Activated CD4-positive, alpha-beta T cell treated with anti-CD3 and anti-CD28 coated beads for 36 hours (primary cell): ENCODE results near the gene H2AZ2. TPM values are rescaled to one million over a fixed set of nuclear protein-coding genes. Genes with fewer than 3 reads are reported as not detected.

Source experiments
- ATAC-seq: fragments of 200-7000 bp; cut with Tn5 transposase; one replicate; pipeline ENCODE4 v1.10.0; 2021; ENCODE audit warnings: mild to moderate bottlenecking, moderate library complexity
- CTCF ChIA-PET: fragments of 350-600 bp; sonication (Branson Sonifier 250); formaldehyde crosslinking; loops from one replicate; lab custom pipeline; 2021; ENCODE audit warnings: antibody characterized with exemption; lab: Charles Lee
- POLR2A ChIA-PET: fragments of 350-600 bp; sonication (Branson Sonifier 250); formaldehyde crosslinking; loops from one replicate; lab custom pipeline; 2021; ENCODE audit warnings: antibody characterized with exemption, inconsistent platforms; lab: Charles Lee
- DNase-seq: peaks from one replicate; pipeline ENCODE4 v3.0.0-alpha.2; 2020
- H3K27ac Mint-ChIP-seq: one replicate; pipeline ENCODE4 v1.8.0; 2021; ENCODE audit warnings: mixed read lengths
- H3K27me3 Mint-ChIP-seq: one replicate; pipeline ENCODE4 v1.8.0; 2021; ENCODE audit warnings: mixed read lengths
- H3K36me3 Mint-ChIP-seq: one replicate; pipeline ENCODE4 v1.8.0; 2021; ENCODE audit warnings: low read depth, mixed read lengths
- H3K4me1 Mint-ChIP-seq: one replicate; pipeline ENCODE4 v1.8.0; 2021; ENCODE audit warnings: mixed read lengths
- H3K4me3 Mint-ChIP-seq: one replicate; pipeline ENCODE4 v1.8.0; 2021; ENCODE audit warnings: mild to moderate bottlenecking, moderate library complexity, mixed read lengths
- H3K9me3 Mint-ChIP-seq: one replicate; pipeline ENCODE4 v1.8.0; 2021; ENCODE audit warnings: low read depth, mixed read lengths
- intact Hi-C, 2 experiments: fragments of 100-400 bp; cut with DNase I in 1 of 2; cut with micrococcal nuclease in 1 of 2; formaldehyde crosslinking; loops; one replicate each; pipeline versions ENCODE4 v1.14.2 to v1.15.1; 2022 to 2024; cut with DNase I, micrococcal nuclease
- total RNA-seq, 2 experiments: library from RNA; stranded (reverse); gene quantifications; one replicate each; pipeline ENCODE4 v1.2.3, GENCODE V29; 2021

H2AZ2 gene
- total RNA-seq, result 100 to 1,000 TPM; 148 to 275 TPM

DNA sequence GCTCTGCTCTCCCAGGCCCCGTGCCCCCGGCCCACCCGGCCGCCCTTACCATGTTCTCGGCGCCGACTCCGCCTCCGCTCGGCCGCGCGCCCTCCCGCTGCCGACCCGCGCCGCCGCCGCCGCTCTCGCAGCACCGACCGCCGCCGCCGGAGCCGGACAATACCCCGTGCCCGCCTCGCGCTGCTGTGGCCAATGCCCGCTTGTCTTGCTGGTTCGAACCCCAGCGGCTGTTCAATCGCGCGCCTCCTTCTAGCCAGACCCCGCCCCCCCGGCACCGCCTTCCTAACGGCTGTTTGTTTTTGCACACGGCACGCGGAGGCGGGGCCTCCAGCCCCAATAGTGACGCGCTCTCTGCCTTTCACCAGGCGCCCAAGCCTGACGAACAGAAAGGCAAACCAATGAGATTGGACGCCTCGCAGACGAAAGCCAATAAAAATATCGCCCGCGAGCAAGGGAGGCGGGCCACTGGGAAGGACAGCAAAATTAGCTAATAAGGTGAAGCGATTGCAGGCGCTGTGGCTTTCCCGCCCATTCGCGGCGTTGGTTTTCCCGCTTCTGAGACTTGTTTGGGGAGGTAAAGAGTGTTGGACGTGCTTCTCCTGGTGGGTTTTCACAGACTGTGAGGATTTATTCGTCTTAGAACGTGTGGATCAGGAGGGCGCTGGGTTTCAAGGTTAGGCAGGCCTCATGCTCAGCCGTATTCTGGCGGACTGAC lies at the start of gene H2AZ2:
TSS of gene H2AZ2 (minus strand) at position 168 of the 715 bp plus-strand sequence. CDS start at position 52, 116 bp downstream.
- H3K27ac Mint-ChIP-seq, result peak within 1 kb of the TSS; percentile 99
- H3K4me1 Mint-ChIP-seq, result peaks cover 39% of the 10 kb centered on the region
- DNase-seq (peak; percentile 100), ATAC-seq (peak; percentile 88)
- no peaks in the 10 kb centered on the region for H3K9me3 Mint-ChIP-seq
- H3K27me3 Mint-ChIP-seq, result no peaks in the 10 kb centered on the region
- CTCF ChIA-PET, result interaction anchor here (0.6 to 2.9 kb wide), 20 partner anchors 9 to 288 kb away, joined by 3 to 21 read pairs (median 4); partner anchors contain the start of gene PURB
- peaks cover 18% of the 10 kb centered on the region for H3K36me3 Mint-ChIP-seq
- POLR2A ChIA-PET, result interaction anchor here (0.6 to 4.0 kb wide), 16 partner anchors 9 to 274 kb away, joined by 3 to 36 read pairs (median 4); partner anchors contain the start of genes DDX56, OGDH, PPIA and PURB
- intact Hi-C loops, result loop anchor here (1.0 to 2.0 kb wide), 23 partner anchors 9 to 803 kb away; partner anchors contain the start of genes OGDH (in 2 of the 2), PPIA (in 2 of the 2), PURB (in 2 of the 2) and TBRG4 (in 2 of the 2)
- H3K4me3 Mint-ChIP-seq, result peak within 1 kb of the TSS; percentile 95

DNA sequence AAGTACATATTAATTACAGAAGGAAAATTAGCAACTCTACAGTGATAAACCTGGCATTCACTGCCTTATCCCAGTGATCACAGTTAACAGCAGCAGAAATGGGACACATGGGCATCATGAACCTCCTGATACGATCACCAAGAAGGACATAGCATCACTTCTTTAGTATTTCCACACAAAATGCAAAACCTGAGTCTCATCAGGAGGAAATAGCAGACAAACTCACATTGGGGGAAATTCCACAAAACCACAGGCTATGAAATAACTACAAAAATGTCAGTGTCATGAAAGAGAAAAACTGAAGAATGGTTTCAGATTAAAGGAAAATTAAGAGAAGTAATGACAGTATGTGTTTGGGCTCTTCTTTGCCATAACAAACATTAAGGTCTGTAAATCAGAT lies 49.4 kb upstream of the H2AZ2 start:
- peaks cover 13% of the 10 kb centered on the region for H3K4me1 Mint-ChIP-seq
- intact Hi-C loops, result no loop called here
- H3K36me3 Mint-ChIP-seq, result no peaks in the 10 kb centered on the region
- peak overlapping the region; percentile 38 for H3K27ac Mint-ChIP-seq
- no peak overlapping the region for H3K4me3 Mint-ChIP-seq
- ChIA-PET POLR2A (no interaction called here), CTCF (interaction anchor here (1.1 kb wide), 1 partner anchor 40 kb away, joined by 7 read pairs; no protein-coding TSS in a partner anchor)
- no peak for DNase-seq
- no peaks in the 10 kb centered on the region for H3K27me3 Mint-ChIP-seq
- no peak for ATAC-seq
- H3K9me3 Mint-ChIP-seq, result no peaks in the 10 kb centered on the region

DNA sequence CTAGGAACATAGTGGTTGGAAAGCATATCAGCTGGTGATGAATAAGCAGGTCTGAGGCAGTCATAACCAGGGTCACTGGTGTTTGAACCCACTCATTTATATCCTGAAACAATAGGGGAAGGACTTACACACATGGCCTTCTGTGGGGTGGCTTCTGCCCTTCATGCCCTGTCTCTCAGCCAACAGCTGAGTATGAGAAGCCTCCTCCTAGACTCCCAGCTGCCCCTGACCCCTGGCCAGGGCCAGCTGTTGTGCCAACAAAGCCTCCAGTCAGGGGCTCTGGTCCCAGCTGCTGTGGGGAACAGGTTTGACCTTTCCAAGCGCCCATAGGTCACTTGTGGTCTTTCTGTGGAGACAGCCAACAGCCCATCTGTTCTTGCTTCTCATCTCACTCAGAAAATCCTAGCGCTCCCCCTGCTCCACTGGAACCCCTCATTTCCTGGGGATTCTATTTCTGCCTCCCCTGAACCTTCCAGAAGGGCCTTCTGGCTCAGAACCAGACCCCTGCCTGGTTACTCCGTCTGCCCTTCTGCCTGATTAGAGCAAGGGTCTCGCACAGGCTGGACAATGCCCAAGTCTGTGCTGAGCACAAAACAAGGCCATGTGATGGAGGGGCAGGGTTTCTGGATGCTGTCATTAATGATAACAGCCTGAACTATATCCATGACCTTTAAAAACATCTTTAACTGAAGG lies 47.1 kb upstream of the H2AZ2 start:
- ATAC-seq (peak; percentile 21), DNase-seq (no peak)
- intact Hi-C loops, result no loop called here
- CTCF ChIA-PET, result interaction anchor here (0.6 kb wide), 2 partner anchors 9 to 50 kb away, joined by 3 read pairs; partner anchors contain the start of gene PURB
- Mint-ChIP-seq H3K9me3 (no peaks in the 10 kb centered on the region), H3K4me1 (peaks cover 30% of the 10 kb centered on the region), H3K36me3 (no peaks in the 10 kb centered on the region), H3K4me3 (no peak overlapping the region), H3K27ac (no peak overlapping the region), H3K27me3 (no peaks in the 10 kb centered on the region)
- POLR2A ChIA-PET, result interaction anchor here (0.8 to 1.3 kb wide), 2 partner anchors 9 to 45 kb away, joined by 4 to 6 read pairs; no protein-coding TSS in a partner anchor

DNA sequence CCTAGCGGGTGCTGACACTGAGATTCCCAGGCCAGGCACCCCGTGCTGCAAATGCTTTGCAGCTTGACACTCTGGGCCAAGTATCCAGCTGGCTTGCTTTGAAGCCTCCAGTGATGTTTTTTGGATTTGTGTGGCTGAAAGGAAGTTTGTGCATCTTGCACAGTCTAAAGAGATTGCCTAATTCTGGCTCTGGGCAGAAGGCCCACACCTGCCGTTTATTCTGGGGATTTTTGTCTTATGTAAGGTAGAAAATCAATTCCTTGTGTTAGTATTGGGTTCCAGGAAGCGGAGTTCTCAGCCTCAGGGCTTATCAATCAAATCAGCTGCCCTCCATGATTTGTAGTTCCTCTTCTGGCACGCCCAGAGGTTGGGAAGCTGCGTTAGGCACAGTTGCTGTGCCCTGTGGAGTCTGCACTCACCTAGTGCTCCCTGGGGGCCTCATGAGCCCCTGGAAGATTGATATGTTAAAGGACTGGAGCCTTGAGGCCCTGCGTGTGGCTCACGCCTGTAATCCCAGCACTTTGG lies 45.9 kb upstream of the H2AZ2 start:
- CTCF ChIA-PET, result interaction anchor here (0.7 kb wide), 1 partner anchor 35 kb away, joined by 3 read pairs; no protein-coding TSS in a partner anchor

DNA sequence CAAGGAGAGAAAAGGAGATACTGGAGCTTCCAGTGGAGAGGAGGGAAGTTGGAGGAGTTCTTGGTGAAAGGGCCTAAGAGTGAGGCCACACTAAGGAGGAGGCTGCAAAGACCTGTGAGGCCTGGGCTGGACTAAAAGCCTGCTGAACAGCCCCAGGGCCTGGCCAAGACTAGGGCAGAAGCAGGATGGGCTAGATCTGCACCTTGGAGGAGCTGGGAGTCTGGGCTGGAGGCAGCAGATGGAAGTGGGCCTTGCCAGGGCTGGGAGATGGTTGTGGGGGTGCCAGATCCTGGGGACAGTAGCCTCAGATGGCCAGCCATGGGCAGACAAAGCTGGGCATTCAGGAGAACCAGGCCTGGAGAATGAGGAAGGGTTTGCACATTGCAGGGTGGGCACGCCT lies 43.9 kb upstream of the H2AZ2 start:
- no peaks in the 10 kb centered on the region for H3K36me3 Mint-ChIP-seq
- peak overlapping the region; percentile 94 for H3K27ac Mint-ChIP-seq
- ATAC-seq (peak; percentile 16), DNase-seq (no peak)
- intact Hi-C loops, result no loop called here
- H3K4me3 Mint-ChIP-seq, result peak overlapping the region; percentile 6
- CTCF ChIA-PET, result interaction anchor here (0.7 to 1.4 kb wide), 5 partner anchors 11 to 200 kb away, joined by 3 to 6 read pairs (median 4); no protein-coding TSS in a partner anchor
- H3K27me3 Mint-ChIP-seq, result no peaks in the 10 kb centered on the region
- no peaks in the 10 kb centered on the region for H3K9me3 Mint-ChIP-seq
- peaks cover 30% of the 10 kb centered on the region for H3K4me1 Mint-ChIP-seq
- POLR2A ChIA-PET, result interaction anchor here (0.8 kb wide), 1 partner anchor 89 kb away, joined by 5 read pairs; no protein-coding TSS in a partner anchor

More for the DNA sequence above, 45.9 kb upstream of the H2AZ2 start:
- Mint-ChIP-seq H3K4me1 (peaks cover 30% of the 10 kb centered on the region), H3K27ac (no peak overlapping the region), H3K27me3 (no peaks in the 10 kb centered on the region), H3K4me3 (no peak overlapping the region), H3K9me3 (no peaks in the 10 kb centered on the region), H3K36me3 (no peaks in the 10 kb centered on the region)
- intact Hi-C loops, result no loop called here
- ATAC-seq (no peak), DNase-seq (no peak)
- POLR2A ChIA-PET, result interaction anchor here (1.3 kb wide), 1 partner anchor 8 kb away, joined by 6 read pairs; no protein-coding TSS in a partner anchor

DNA sequence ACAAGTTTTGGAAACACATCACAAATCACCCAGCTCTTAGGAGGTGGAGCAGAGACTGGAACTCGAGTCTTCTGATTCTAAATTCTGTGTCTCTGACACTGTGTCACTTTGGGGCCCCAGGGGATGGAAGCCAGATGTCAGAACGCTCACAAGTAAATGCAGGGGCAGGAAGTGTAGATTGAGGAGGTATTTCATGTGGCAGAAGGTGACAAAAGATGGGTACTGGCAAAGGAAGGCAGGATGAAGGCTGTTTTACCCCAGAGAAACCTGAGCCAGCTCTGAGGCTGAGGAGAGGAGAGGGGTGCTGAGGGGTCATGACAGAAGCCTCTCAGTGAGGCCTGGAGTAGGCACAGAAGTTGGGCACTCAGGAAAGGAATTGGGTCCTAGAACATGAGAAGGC lies 43.5 kb upstream of the H2AZ2 start:
- ChIA-PET POLR2A (interaction anchor here (0.6 to 0.8 kb wide), 3 partner anchors 89 to 400 kb away, joined by 3 to 5 read pairs (median 3); no protein-coding TSS in a partner anchor), CTCF (interaction anchor here (0.6 to 1.4 kb wide), 5 partner anchors 10 to 241 kb away, joined by 3 to 6 read pairs (median 4); no protein-coding TSS in a partner anchor)
- Mint-ChIP-seq H3K9me3 (no peaks in the 10 kb centered on the region), H3K36me3 (no peaks in the 10 kb centered on the region), H3K27me3 (no peaks in the 10 kb centered on the region), H3K4me1 (peaks cover 33% of the 10 kb centered on the region), H3K4me3 (peak overlapping the region; percentile 6), H3K27ac (peak overlapping the region; percentile 94)
- ATAC-seq, result peak; percentile 92
- intact Hi-C loops, result no loop called here
- DNase-seq, result peak; percentile 73

DNA sequence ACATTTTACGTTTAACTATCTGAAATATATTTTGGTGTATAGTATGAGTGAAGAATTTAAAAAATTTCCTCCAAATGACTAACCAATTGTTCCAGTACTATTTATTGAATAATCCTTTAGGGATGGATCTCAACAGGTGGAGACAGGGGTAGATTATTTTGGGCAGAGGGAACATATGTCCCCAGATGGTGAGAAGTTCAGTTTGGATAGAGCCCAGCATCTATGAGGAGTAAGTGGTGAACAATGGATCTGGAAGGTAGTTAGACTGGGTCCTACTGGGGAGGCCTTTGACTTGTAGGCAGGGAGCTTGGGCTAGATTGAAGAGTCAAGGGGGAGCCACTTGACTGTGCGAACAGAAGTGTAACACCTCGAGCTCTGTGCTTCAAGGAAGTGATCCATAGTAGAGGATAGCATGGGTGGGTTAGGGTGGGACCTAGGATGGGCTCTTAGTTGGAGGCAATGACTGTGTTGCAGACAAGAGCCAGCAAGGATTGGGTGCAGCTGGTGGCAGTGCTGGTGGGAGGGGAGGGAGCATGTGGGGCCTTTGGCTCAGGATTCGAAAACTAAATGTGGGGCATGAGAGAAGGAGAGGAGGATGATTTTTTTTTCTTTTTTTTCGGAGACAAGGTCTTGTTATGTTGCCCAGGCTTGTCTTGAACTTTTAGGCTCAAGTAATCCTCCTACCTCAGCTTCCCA lies 41.3 kb upstream of the H2AZ2 start:
- intact Hi-C loops, result loop anchor here (5.0 to 10.0 kb wide), 2 partner anchors 142 to 876 kb away; partner anchors contain the start of gene ZMIZ2 (in 1 of the 2)
- peaks cover 2% of the 10 kb centered on the region for H3K9me3 Mint-ChIP-seq
- ChIA-PET POLR2A (interaction anchor here (0.7 kb wide), 1 partner anchor 91 kb away, joined by 4 read pairs; no protein-coding TSS in a partner anchor), CTCF (interaction anchor here (0.8 to 1.0 kb wide), 3 partner anchors 18 to 247 kb away, joined by 3 to 4 read pairs (median 4); no protein-coding TSS in a partner anchor)
- H3K27me3 Mint-ChIP-seq, result no peaks in the 10 kb centered on the region
- H3K4me1 Mint-ChIP-seq, result peaks cover 36% of the 10 kb centered on the region
- ATAC-seq, result no peak
- H3K27ac Mint-ChIP-seq, result peak overlapping the region; percentile 13
- H3K4me3 Mint-ChIP-seq, result no peak overlapping the region
- peaks cover 9% of the 10 kb centered on the region for H3K36me3 Mint-ChIP-seq
- DNase-seq, result no peak

DNA sequence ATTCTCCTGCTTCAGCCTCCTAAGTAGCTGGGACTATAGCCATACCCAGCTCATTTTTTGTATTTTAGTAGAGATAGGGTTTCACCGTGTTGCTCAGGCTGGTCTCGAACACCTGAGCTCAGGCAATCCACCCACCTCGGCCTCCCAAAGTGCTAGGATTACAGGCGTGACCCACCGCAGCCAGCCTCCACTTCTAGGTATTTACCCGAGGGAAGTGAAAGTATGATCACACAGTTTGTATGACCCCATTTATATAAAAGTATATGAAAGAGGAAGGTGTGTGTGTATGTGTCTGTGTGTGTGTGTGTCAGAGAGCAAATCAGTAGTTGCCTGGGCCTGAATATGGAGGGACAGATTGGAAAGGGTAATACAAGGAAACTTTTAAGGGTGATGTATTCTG lies 39.4 kb upstream of the H2AZ2 start:
- Mint-ChIP-seq H3K27me3 (no peaks in the 10 kb centered on the region), H3K9me3 (peaks cover 7% of the 10 kb centered on the region), H3K27ac (peak overlapping the region; percentile 37), H3K4me1 (peaks cover 51% of the 10 kb centered on the region), H3K36me3 (peaks cover 27% of the 10 kb centered on the region), H3K4me3 (no peak overlapping the region)
- CTCF ChIA-PET, result no interaction called here
- POLR2A ChIA-PET, result interaction anchor here (0.5 kb wide), 1 partner anchor 313 kb away, joined by 8 read pairs; no protein-coding TSS in a partner anchor
- DNase-seq (no peak), ATAC-seq (no peak)
- intact Hi-C loops, result loop anchor here (5.0 to 10.0 kb wide), 2 partner anchors 140 to 878 kb away; partner anchors contain the start of gene ZMIZ2 (in 1 of the 2)

DNA sequence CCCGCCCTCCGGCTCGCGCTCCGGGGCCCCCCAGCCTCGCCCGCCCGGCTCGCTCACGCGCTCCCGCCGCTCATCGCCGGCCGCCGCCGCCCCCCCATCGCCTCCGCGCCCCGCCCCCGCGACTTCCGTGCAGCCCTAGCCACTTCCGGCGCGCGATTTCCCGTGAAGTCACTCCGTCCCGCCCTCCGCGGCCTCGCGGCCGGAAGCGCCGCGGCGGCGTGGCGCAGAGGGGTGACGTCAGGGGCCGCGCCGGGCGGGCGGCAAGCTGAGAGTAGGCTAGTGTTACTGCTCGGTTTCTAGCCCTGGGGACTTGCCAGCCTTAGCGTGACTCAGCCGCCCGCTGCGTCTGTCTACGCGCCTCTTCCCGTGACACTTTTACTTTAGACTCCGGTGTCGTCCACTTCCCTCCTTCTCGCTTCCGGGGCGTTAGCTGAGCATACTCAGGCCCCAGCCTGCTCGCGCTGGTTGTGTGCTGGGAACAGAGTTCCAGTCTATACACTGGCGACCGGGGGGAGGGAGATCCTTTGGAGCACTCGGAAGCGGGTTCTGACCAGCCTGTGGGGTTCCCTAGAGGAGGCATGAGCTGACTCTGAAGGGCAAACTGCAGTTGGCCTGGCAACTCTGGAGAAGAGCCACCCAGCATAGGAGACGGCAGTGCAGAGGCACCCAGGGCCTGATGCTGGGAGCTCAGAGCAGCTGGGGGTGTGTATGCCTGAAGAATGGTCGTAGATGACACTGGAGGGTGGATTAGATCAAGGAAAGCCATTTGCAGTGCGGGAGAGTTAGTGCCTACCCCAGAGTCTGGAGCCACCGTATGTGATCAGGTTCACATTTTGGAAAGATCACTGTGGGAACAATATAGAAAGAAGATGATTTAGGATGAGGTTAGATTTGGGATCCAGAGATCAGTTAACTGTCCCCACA lies 37.8 kb upstream of the H2AZ2 start, which contains the start of gene PURB:
TSS of gene PURB (minus strand) at position 137 of the 924 bp plus-strand sequence. CDS start 182 bp downstream, outside the sequence.
- POLR2A ChIA-PET, result interaction anchor here (0.5 to 2.6 kb wide), 22 partner anchors 9 to 926 kb away, joined by 3 to 36 read pairs (median 4); partner anchors contain the start of genes H2AZ2, MYO1G, OGDH and PPIA
- CTCF ChIA-PET, result interaction anchor here (0.6 to 2.8 kb wide), 11 partner anchors 9 to 763 kb away, joined by 3 to 21 read pairs (median 4); partner anchors contain the start of gene H2AZ2
- peaks cover 51% of the 10 kb centered on the region for H3K4me1 Mint-ChIP-seq
- DNase-seq (peak; percentile 98), ATAC-seq (peak; percentile 97)
- peak within 1 kb of the TSS; percentile 86 for H3K4me3 Mint-ChIP-seq
- peaks cover 42% of the 10 kb centered on the region for H3K36me3 Mint-ChIP-seq
- peak within 1 kb of the TSS; percentile 98 for H3K27ac Mint-ChIP-seq
- H3K9me3 Mint-ChIP-seq, result peaks cover 7% of the 10 kb centered on the region
- intact Hi-C loops, result loop anchor here (1.0 to 10.0 kb wide), 19 partner anchors 28 to 879 kb away; partner anchors contain the start of genes OGDH (in 2 of the 2), ZMIZ2 (in 2 of the 2), DDX56 (in 1 of the 2) and H2AZ2 (in 1 of the 2)
- no peaks in the 10 kb centered on the region for H3K27me3 Mint-ChIP-seq
